EH (cell line): ENCODE data around the gene SPPL2A.
"Not testable (repeated sequence)": the region's sequence is repeated elsewhere in the genome, so short reads cannot be mapped to it uniquely, and the experiment has no call there.

Experiments
- DNase-seq: peaks from one replicate; pipeline ENCODE4 v3.0.0-alpha.2; 2015; ENCODE audit warnings: low read depth

The SPPL2A gene

DNA sequence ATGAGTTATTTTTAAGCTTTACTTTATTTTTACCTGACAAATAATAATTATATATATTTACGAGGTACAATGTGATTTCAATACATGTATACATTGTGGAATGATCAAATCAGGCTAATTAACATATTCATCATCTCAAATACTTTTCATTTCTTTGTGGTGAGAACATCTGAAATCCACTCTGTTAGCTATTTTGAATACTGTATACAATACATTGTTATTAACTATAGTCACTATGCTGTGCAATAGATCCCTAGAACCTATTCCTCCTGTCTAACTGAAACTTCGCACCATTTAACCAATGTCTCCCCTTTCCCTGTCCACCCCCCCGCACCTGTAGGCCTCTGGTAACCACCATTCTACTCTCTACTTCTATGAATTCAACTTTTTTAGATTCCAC lies 7.9 kb upstream of the SPPL2A start:
- peak; percentile 22 for DNase-seq

DNA sequence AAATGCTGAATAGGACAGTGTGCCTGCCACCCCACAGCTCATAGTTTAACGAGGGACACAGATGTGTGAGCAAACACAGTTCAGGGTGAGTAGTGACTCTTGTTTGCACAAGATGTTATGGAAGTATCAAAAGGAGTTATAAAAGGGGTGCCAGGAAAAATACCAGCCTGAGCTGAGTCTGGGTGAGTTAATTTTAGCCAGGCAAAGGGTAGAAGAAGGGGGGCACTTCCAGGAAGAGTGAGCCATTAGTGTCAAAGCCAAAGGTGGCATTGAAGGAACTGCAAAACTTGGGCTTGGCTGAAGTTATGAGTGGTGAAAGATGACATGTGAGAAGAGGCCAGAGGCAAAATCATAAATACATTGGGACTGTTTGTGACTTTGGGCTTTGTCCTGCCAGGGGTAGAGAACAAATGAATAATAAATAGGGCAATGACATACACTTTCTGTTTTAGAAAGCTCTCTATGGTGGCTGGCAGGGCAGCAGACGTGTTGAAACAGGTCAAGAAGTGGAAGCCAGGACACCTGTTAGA lies 1.9 kb upstream of the SPPL2A start:
- no peak for DNase-seq

GRCh38 chr15:50764461-50765194 lies 878 bp downstream of the SPPL2A start:
- DNase-seq, result peak; percentile 32

DNA sequence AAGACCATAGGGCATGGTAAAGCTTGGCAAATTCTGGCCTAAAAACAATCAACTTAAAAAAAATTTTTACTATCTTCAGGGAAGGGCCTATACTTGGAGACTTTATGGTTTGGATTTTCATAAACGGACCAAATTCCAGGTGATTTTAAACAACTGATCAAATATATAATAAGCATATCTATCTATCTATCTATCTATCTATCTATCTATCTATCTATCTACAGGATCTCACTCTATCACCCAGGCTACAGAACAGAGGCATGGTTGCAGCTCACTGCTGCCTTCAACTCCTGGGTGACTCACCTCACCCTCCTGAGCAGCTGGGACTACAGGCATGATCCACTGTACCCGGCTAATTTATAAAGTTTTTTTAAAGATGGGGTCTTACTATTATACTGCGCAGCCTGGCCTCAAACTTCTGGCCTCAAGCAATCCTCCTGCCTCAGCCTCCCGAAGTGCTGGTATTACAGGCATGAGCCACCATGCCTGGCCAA lies 6.7 kb downstream of the SPPL2A start:
- no peak for DNase-seq

DNA sequence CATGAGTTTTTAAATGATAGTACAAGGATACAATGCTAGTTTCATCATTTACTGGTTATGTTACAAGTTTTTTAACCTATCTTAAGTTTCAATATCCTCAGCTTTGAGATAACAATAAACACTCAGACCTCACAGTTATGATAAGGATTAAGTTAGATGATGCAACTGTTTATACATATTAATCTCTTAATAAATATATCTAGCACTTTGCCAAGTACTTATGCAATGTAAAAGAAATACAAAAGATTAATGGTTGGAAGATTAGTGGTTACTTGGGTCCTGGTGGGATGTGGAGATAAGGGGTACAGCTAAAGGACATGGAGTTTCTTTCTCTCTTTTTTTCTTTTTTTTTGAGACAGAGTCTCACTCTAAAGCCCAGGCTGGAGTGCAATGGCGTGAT lies 12.0 kb downstream of the SPPL2A start:
- no peak for DNase-seq

- no peak for DNase-seq
These were observed 14.1 kb downstream of the SPPL2A start for GRCh38 chr15:50751394-50751793.

GRCh38 chr15:50750227-50750705 lies 15.2 kb downstream of the SPPL2A start:
- DNase-seq, result no peak

DNA sequence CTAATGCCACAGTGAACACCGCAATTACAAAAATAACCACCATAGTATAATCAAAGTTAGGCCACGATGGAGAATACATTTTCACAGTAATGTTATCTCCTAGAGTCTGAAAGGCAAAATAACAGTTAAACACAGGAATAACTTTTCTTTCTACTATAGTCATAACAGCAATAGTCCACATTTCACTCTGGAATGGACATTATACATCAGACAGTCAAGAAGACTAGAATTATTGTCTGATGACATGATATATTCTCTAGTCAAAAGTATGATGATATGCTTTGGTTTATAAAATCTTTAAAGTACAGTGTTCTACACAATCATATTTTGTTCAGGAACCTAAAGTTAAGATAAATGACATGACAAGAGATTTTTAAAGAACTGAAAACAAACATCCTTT lies 18.0 kb downstream of the SPPL2A start:
- DNase-seq, result no peak

DNA sequence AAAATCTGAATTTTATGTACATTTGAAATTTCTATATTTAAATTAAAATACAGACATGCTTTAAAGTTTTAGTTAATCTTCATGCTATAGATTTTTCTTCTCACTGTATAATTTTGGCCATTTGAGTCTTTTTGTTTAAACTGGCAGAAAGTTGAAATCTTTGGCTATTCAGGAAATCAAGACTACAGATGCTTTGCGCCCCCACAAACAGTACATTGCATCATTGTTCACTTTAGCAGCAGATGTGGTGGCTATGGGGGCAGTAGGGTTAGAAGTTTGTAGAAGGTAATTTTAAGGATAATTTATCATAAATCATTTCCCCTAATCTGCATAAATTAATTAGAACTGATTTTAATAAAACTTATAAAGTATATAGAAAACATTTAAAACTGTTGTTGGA lies 20.9 kb downstream of the SPPL2A start:
- DNase-seq, result no peak

DNA sequence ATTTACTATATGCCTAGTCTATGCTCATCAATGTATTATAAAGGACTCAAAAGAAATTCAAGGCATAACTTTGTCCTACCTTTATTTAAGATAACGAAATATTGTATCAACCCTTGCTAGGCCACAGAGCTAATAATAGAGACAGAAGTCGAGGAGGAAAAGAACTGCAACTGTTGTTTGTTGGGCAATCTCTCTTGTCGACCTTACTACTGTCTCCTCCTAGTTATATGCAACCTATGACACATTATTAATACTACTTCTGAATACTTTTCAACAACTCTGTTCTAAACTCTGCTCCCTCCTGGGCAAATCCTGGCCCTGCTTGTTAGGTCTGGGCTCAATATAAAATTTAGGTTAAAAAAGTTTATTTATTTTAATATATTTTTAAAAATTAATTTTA lies 24.6 kb downstream of the SPPL2A start:
- no peak for DNase-seq

DNA sequence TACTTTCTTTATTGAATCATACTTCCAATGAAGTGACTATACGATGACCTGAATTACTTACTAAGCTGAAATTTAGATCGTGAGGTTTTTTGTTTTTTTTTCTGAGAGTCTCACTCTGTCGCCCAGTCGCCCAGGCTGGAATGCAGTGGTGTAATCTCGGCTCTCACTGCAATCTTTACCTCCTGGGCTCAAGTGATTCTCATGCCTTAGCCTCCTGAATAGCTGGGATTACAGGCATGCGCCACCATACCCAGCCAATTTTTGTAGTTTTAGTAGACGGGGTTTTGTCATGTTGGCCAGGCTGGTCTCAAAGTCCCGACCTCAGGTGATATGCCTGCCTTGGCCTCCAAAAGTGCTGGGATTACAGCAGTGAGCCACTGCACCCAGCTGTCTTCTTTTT lies 28.7 kb downstream of the SPPL2A start:
- DNase-seq, result no peak

DNA sequence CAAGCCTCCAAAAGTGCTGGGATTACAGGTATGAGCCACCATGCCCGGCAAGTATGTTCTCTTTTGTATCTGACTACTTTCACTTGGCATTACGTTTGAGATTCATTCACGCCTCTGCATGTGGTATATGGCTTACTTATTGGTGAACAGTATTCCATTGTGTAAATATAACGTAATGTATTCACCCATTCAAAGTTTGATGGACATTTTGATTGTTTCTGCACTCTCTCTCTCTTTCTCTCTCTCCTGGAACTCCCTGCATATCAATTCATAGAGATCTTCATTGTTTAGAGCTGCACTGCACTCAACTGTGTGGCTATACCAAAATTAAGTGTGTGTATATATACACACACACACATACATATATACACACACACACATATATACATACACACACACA lies 30.4 kb downstream of the SPPL2A start:
- DNase-seq, result no peak

GRCh38 chr15:50726315-50726714 lies 39.2 kb downstream of the SPPL2A start:
- no peak for DNase-seq

- no peak for DNase-seq
These were observed 46.8 kb downstream of the SPPL2A start for GRCh38 chr15:50718700-50719125.

GRCh38 chr15:50712018-50712417 lies 53.5 kb downstream of the SPPL2A start:
- DNase-seq, result no peak

DNA sequence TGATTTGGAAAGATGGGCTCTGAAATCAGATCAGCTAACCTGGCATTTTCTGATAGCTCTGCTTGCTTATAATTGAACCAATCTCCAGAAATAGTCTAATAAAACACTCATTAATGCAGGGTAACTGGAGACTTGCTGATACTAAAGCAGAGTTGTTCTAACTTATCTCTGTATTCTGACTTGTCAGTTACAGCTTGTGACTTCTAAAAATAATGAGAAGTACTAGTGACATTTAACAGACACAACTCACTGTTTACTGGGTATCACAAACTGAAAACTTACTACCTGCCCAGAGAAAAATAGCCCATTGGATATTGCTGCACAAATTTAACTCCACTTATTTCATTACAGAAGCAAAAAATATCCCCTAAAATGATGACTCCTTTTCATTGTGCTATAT lies 54.9 kb downstream of the SPPL2A start:
- DNase-seq, result no peak

DNA sequence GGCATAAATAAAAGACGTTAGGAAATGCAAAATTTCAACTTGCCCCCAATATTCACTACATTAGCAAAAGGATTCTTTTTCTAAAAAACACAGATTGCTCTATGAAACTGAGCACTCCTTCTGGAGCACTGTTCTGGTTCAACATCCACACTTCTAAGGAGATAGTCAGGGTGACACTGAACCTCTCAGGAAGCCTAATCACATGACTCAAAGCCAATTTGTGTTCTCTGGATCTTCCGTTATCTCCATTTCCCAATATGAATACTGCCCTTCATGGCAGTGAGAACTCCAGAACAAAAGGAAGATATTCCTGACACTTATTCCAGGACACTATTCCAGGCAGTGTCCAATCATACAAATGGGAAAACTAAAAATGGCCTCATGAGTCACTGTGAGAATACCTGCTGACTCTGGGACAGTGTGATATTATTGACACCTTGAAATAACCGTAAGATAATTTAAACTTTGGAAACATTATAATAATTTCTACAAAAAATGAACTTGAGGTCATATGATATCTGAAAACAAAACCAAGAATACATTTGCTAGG lies 57.6 kb downstream of the SPPL2A start:
- DNase-seq, result no peak

DNA sequence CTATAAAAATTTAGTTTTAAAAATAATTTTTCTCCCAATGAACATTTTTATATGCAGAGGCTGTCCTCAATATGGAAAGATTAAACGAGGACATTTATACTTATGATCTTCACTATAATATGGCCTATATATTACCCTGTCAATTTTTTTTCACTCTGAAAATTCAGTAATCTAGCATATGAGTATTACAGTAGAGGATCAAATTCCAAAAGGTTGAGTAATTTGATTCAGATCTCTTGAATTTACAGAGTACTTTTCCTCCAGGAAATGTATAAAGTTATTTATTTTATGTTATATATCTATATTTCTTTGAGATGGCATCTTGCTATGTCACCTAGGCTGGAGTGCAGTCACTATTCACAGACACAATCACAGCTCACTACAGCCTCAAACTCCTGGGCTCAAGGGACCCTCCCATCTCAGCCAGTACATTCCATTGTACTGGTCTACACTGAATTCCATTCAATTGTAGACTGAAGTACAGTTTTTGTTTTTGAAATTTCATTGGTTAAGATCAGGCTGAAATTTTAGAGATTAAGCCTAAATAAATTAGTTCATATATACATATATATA lies 62.7 kb downstream of the SPPL2A start:
- DNase-seq, result peak; percentile 16

- DNase-seq, result peak; percentile 20
These were observed 67.4 kb downstream of the SPPL2A start for GRCh38 chr15:50698101-50698500.

- DNase-seq, result peak; percentile 45
These were observed 68.3 kb downstream of the SPPL2A start for GRCh38 chr15:50697109-50697797.

- not testable (repeated sequence) for DNase-seq
These were observed 70.8 kb downstream of the SPPL2A start for GRCh38 chr15:50694634-50695165.

- DNase-seq, result no peak
These were observed 78.1 kb downstream of the SPPL2A start for GRCh38 chr15:50687302-50687902.
